UCSD-AML1 (cell line): ENCODE data around the gene PTPRS.

Source experiments
- DNase-seq: peaks from one replicate; lab custom pipeline; 2025; ENCODE audit not compliant: unreplicated experiment; lab: John Stamatoyannopoulos, UW

The PTPRS gene

DNA sequence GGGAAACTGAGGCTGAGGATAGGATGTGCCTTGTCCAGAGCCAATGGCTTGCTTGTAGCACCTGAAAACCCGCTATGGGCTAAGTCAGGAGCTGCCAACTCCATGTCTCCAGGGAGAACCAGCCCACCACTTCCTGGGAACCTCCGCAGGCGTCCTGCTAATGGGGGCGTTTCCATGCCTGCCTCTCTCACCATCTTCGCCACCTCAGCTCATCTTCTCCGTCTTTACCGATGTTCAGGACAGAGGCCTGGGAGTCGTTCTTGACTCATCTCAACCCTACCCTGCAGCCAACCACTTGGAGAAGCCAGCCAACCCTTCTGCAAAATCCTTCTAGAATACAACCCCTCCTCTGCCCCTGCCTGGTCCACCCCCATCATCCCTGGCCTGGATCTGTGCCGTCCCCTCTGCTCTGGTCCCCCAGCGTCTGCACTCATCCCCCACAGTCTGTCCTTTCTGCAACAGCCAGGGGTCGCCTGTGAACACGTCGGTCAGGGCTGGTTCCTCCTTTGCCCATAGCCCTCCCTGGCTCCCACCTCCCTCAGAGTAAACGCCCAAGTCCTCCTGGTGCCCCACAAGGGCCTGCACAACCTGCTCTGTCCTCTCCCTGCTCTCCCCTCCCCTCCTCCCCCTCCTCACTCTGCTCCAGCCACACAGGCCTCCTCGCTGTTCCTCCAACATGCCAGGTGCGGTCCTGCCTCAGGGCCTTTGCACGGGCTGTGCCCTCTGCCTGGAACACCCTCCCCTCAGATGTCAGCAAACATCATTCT, 31.0 kb downstream of the PTPRS start:
- no peak for DNase-seq

DNA sequence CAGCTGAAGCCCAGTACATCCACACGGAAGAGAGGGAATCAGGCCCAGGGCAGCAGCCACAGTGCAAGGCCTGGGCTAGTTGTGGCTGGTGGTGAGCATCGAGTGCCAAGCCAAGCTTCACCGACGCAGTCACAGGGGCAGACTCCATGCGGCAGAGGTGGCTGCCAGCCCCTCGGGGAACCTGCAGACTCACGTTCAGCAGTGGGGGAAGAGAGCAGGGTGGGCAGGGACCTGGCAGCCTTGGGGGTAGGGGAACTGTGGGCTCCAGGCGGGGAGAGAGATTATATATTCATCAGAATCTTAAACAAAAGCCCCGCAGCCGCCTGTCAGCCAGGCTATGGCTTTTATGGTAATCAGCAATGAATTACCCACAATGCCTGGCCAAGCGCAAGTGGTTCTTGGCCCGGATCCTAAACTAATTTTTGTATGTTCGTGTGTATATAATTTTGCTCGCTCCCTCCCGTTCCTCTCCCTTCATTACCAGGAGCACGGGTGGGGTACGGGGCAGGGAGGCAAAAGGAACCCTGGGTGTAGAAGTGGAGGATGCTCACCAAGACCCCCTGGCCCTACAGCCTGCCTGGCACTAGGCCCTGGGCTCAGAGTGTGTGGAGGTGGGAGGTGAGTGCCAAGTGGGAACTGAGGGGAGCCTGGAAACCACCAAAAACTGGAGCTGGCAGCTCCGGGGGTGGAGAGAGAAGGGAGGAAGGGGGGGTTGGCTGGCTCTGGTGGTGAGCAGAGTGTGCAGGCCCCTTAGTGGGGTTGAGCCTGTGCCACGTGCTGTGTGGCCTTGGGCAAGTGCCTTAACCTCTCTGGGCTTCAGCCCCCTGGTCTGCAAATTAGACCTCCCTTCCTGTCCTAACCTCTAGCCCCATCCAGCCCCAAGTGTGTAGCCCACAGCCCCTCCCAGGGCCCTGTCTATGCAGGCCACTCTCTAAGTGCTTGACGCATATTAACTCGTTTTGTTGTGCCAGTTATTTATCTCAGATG, 31.9 kb downstream of the PTPRS start:
- DNase-seq, result no peak

DNA sequence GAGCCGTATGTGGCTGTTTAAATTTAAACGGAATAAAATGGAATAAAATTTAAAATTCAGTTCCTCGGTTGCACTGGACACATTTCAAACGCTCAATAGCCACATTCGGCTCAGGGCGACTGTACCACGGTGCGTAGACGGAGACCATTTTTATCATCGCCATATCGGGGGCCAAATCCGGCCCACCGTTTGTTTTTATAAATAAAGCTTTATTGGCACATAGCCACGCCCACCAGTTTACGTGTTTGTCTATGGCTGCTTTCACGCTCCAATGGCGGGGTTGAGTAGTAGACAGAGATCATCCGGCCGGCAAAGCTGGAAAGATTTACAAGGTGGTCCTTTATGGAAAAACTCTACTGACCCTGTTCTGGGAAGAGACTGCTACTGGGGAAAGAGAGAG, 33.0 kb downstream of the PTPRS start:
- DNase-seq, result no peak

DNA sequence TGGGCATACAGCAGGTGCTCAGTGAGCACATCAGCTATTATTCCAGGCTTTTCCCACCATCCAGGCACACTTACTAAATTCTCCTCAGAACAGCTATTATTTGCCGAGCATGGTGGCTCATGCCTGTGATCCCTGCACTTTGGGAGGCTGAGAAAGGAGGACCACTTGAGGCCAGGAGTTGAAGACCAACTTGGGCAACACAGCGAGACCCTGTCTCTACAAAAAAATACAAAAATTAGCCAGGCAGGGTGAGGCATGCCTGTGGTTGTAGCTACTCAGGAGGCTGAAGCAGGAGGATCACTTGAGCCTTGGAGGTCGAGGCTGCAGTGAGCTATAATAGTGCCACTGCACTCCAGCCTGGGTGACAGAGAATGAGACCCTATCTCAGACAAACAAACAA, 35.4 kb downstream of the PTPRS start:
- no peak for DNase-seq

DNA sequence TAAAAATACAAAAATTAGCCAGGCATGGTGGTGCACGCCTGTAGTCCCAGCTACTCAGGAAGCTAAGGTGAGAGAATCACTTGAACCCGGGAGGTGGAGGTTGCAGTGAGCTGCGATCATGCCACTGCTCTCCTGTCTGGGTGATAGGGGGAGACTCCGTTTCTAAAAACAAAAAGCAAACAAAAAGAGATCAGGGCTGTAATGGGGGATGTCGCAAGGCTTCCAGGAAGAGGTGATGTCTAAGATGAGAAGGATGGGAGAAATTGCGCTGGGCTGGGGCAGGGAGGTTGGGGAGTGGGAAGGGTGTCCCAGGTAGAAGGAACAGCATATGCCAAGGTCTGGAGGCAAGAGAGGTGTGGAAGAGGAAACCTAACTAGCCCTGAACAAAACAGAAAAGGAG, 36.1 kb downstream of the PTPRS start:
- no peak for DNase-seq

DNA sequence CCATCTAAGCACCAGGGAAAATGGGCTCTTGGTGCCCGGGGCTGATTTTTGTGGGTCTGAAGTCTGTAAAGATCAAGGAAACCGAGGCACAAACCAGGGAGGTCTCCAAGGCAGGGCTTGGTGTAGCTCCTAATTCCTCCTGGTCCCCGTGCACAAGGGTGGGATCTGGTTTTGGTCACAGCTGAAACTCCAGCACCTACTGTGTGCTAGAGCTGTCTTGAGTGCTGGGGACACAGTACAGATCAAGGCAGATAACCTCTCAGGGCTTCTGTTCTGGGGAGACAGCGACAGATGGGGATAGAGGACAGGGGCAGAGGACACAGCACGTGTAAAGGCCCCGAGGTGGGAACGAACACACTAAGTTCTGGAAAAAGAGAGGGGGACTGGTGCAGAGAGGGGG, 37.4 kb downstream of the PTPRS start:
- DNase-seq, result no peak

DNA sequence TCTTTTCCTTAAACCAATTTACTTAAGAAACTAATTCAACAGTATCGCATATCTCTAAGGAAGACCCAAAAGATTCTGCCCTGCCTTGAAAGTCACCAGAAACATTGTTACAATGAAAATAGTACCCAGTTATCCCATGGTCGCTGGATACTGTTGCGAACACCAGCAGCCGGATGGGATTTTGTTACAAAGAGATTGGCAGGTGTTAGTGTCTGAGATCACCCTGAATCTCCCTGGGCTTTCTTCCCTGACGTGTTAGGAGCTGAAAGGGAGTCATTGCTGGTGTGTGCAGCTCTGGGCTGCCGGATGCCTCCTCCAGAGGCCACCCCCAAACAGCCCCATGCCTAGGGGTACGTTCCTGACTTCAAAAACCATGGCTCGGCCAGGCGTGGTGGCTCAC, 38.2 kb downstream of the PTPRS start:
- no peak for DNase-seq

DNA sequence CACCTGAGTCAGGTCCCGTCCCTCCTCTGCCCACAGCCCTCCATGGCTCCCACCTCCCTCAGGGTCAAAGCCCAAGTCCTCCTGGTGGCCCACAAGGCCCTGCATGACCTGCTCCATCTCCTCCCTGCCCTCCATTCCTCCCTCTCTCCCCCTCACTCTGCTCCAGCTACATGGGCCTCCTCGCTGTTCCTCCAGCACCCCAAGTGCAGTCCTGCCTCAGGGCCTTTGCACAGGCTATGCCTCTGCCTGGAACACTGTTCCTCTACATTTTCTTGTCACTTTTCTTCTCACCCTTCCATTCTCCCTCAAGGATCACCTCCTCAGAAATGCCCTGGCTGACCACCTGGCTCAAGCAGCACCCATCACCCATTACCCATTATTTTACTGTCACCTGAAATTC, 41.5 kb downstream of the PTPRS start:
- no peak for DNase-seq

DNA sequence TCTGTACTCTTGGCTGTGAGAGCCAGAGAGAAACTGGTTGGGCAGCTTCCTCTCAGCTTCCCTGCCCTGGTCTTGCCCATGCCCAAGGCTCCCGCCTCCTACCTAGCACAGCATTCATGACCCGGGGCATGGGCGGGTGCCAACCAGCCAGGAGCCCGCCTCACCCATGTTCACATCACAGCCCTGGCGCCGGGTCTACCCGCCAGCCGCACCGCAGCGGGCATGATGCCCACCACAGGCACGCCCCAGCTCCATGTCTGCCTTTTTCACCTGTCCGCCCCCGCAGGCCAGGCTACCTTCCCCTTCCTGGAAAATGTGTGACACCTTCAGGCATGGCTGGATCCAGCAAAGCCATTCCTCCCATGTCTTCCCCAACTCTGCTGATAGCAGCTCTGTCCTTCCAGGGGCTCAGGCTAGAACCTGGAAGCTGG, 42.1 kb downstream of the PTPRS start:
- DNase-seq, result no peak

DNA sequence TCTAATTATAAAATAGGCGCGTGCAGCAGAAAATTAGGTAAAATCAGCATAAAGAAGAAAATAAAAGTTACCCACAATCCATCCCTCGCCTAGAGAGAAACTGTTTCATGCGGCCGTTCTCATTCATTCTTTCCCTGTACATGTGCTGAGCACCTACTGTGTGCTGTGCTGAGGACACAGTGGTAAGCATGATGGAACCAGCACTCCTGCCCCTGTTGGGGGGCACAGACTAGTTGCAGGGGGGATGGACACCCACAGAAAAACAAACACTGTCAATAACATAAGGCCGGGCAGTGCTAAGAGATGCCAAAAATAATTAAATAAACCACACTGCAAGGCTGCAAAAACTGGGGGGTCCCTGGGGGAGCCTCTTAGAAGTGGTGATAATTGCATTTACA, 43.3 kb downstream of the PTPRS start:
- DNase-seq, result no peak

DNA sequence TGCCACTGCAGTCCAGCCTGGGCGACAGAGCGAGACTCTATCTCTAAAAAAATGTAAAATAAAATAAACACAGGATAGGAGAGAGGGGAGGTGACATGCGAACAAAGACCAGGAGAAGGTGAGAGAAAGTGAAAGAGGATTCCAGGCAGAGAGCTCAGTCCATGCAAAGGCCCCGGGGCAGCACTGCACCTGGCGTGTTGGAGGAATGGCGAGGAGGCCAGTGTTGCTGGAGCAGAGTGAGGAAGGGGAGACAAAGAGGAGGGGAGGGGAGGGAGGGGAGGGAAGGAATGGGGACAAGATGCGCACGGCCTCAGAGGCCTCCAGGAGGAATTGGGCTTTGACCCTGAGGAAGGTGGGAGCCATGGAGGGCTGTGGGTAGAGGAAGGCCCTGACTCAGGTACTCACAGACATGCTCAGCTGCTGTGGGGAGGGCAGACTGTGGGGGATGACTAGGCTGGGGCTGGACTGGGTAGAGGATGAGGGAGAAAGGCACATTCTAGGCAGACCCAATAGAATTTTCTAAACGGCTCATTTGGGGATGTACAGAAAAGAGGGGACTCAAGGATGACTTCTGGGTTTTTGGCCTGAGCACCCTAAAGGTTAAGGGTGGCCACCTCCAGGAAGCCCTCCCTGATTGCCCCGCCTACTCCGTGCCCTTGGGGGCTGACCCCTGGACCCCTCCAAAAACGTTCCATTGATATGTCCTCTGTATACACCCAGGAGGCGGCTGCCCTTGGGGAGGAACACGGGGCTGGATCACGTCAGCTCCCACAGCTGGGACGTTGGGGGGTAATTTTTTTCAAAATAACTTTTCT, 43.9 kb downstream of the PTPRS start:
- no peak for DNase-seq

DNA sequence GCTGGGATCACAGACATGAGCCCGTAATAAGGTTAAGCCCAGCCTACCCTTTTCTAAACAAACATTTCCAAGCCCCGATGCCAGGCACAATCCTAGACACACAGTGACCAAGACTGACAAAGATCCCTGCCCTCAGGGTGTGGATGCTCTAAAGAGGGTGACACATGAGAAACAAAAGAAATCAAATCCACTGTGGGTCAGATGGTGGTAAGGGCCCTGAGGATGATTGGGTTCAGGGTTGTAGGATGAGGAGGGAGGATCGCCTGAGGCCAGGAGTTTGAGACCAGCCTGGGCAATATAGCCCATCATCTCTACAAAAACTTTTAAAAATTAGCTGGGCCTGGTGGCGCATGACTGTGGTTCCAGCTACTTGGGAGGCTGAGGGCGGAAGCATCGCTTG, 44.6 kb downstream of the PTPRS start:
- DNase-seq, result no peak

DNA sequence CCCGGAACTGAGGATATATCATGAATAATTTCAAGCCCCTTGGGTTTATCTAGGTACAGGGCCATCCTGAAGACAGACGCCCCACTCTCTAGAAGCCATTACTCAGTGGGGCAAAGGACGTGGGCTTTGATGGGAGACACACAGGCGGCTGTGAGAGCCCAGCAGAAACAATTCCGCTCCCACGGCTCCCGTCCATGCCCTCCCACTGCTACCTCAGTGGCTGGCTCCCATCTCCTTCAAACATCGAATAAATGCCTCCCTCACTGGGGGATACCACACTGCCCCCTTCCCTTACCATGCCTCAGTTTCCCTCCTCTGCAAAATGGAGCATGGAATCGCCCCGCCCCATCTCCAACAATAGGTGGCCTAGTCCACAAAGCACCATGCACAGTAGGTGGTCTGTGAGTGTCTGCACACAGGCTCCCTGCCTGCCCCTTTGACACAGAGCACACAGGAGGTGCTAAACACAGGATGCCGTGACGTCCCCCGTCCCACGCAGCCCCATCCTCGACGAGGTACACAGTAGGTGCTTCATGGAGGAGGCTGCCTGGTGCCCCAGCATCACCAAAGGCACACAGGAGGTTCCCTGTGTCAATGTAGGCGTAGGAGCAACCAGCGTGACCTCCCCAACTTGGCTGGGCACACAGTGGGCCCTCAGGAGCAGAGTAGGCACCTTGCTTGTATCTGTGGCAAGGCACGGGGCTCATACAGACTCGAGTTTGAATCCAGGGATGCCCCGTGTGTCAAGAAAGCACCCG, 46.0 kb downstream of the PTPRS start:
- DNase-seq, result no peak

DNA sequence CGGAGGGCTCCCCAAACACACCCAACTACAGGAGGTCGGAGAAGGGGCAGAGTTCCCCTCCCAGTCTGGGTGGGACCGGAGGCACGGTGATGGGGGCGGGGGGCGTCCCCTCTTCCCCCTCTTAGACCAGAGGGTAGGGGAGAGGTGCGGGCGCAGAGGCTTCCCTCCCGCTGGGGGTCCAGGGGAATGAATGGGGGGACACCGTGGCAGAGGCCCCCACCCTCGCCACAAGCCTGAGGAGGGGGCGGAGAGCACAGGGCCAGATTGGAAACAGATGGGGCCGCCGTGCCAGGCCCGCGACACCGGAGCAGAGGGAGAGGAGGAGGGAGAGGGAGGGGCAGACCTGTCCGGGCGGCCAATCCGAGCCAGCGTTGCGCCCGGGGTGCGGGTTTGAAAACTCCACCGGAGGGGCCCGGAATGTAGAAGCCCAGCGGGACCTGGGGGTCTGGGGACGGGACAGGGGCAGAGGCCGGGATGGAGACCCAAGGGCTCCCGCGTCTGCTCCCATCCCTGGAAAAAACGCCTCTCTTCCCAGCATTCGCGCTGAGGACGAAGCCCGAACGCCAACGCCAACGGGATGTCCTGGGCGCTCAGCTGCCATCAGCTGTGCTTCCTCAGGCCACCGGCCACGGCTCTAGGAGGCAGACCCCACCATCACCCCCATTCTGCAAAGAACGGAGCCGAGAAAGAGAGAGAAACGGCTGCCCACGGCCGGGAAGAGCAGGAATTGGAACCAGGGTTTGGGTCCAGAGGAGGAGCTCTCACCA, 46.8 kb downstream of the PTPRS start:
- DNase-seq, result no peak

DNA sequence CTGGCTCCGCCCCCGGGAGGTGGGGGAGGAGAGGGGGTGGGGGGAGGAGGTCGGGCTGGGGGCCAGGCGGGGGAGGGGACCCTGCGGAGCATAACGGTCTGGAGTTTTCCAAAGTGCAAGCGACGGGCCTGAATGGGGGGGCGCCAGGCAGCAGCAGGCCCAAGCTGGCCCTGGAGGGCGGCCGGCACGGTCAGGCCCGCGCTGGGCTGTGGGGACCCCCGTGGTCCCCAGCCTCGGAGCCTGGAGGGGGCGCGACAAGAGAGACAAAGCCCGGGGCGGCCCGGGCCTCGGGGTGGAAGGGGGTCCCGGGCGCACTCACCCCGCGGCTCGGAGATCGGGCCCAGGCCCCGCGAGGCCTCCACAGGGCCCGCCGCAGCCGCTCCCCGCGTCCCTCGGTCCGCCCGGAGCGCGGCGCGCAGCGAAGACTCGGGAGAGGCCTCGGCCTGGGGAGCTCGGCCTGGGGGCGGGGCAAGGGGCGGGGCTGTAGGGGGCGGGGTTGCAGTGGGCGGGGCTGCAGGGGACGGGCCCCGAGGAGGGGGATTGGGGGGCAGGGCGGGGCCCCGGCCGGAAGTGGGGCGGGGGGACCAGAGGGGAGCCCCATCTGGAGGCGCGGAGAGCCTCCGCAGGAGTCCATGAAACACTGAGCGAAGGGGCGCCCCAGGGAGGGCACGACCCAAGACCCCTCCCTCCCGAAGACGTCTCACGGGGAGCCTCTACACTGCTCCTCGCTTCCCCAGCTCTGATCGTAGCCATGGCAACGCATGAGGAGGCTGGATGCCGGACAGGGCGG, 47.6 kb downstream of the PTPRS start:
- peak; percentile 19 for DNase-seq

DNA sequence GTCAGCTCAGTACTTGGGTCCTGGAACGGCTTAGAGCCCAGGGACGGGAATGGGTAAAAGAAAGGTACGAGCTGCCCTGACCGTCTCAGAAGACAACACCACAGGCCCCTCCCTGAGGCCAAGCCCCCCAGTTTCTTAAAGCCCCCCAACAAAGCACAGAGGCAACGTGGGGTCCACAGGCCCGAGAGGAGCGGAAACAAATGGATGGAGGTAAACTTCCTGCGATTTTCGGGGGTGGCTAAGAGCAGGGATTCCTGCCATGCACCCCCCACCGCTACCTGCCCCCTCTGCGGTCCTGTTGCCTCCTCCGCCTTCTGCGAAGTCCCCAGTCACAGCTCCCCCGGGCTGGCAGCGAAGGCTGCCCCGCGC, 48.2 kb downstream of the PTPRS start:
- no peak for DNase-seq

DNA sequence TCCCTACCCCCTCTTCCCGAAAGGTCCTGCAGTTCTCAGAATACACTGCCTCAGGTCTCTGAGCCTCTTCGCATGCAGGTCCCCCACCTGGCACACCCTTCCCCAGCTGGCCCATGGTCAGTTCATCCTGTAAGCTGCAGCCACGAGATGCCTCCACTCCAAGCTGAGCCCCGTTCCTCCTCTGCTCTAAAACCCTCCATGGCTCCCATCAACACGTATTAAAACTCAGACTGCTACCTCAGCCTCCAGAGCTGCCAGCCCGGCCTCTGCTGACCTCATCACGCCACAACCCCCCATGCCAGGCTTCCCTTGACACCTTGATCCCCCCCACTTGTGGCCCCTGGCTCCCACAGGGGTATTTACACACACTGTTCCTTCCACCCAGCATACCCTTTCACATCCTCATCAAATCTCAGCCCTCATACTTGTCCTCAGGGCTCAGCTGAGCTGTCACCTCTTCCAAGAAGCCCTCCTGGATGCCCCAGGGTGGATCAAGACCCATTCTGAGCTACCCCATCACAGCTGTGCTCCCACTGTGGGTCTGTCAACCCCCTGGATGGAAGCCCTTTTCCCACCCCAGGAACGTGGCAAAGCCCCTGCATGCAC, 48.9 kb downstream of the PTPRS start:
- no peak for DNase-seq
